Tibial nerve (tissue), 3 donors: ENCODE measurements around the gene GSTM5.

ENCODE experiments used
- CTCF ChIP-seq, 5 experiments: fragments of 200-600 bp in 3 of 5; fragments of 450-650 bp in 2 of 5; sonication (generic) in 3 of 5; IDR thresholded peaks; one replicate each; pipeline ENCODE4 v1.5.1; 2016 to 2019; ENCODE audit warnings: antibody characterized with exemption in 5 of 5, mild to moderate bottlenecking in 3 of 5, moderate library complexity in 2 of 5
- POLR2A ChIP-seq, 2 donors: fragments of 450-650 bp; IDR thresholded peaks; one replicate each; pipeline ENCODE4 v1.6.1; 2017; ENCODE audit warnings: antibody characterized with exemption in 2 of 2, mild to moderate bottlenecking in 2 of 2, moderate library complexity in 2 of 2

GRCh38 chr1:109750920-109751319 lies 38.9 kb downstream of the GSTM5 start:
- TF ChIP-seq POLR2A (IDR thresholded peaks at IDR 0.05) (no peak), CTCF (IDR thresholded peaks at IDR 0.05) (no peak)
